ENCODE data around the gene GPD1.
A peak's percentile ranks its signal among the peaks of the same experiment; 100 is the strongest.

Gene GPD1

GRCh38 chr12:50107416-50108268 lies 3.8 kb downstream of the GPD1 start:
- ChIA-PET CTCF (interaction anchor here (1.3 to 19.2 kb wide), 7 partner anchors 8 to 141 kb away, joined by 3 to 296 read pairs (median 91); partner anchors contain the start of genes GPD1 and SMARCD1), POLR2A (no interaction called here)
- TF ChIP-seq CTCF (IDR thresholded peaks at IDR 0.05; ENCODE audit: control extremely low read depth, extremely low read depth, low read depth, missing control alignments) = no peak
- no peak for DNase-seq (ENCODE audit: extremely low spot score)

GRCh38 chr12:50109319-50109718 lies 5.5 kb downstream of the GPD1 start:
- ChIA-PET CTCF (interaction anchor here (2.5 to 19.2 kb wide), 10 partner anchors 10 to 143 kb away, joined by 11 to 296 read pairs (median 54); partner anchors contain the start of genes GPD1 and SMARCD1), POLR2A (no interaction called here)
- TF ChIP-seq CTCF (IDR thresholded peaks at IDR 0.05; ENCODE audit: control extremely low read depth, extremely low read depth, low read depth, missing control alignments) = no peak
- DNase-seq (ENCODE audit: extremely low spot score) = no peak

GRCh38 chr12:50110127-50110761 lies 6.4 kb downstream of the GPD1 start:
- TF ChIP-seq CTCF (IDR thresholded peaks at IDR 0.05; ENCODE audit: control extremely low read depth, extremely low read depth, low read depth, missing control alignments) = no peak
- ChIA-PET POLR2A (interaction anchor here (0.9 to 2.3 kb wide), 3 partner anchors 57 to 144 kb away, joined by 3 to 6 read pairs (median 6); partner anchors contain the start of gene CERS5), CTCF (interaction anchor here (1.0 to 19.2 kb wide), 26 partner anchors 11 to 395 kb away, joined by 3 to 296 read pairs (median 14); partner anchors contain the start of genes CERS5, DIP2B, GPD1 and LIMA1)
- peak; percentile 65 for DNase-seq (ENCODE audit: extremely low spot score)

- POLR2A ChIA-PET = interaction anchor here (0.7 to 2.3 kb wide), 7 partner anchors 10 to 143 kb away, joined by 3 to 12 read pairs (median 6); partner anchors contain the start of genes CERS5 and SMARCD1
- peak; percentile 40 for DNase-seq (ENCODE audit: extremely low spot score)
- no peak for TF ChIP-seq CTCF (IDR thresholded peaks at IDR 0.05; ENCODE audit: control extremely low read depth, extremely low read depth, low read depth, missing control alignments)
- CTCF ChIA-PET = interaction anchor here (1.0 to 19.2 kb wide), 33 partner anchors 11 to 394 kb away, joined by 3 to 296 read pairs (median 10); partner anchors contain the start of genes CERS5, DIP2B, GPD1 and LIMA1
These were observed 7.0 kb downstream of the GPD1 start for GRCh38 chr12:50110762-50111351.

- CTCF ChIA-PET = interaction anchor here (0.6 to 19.2 kb wide), 33 partner anchors 12 to 393 kb away, joined by 3 to 296 read pairs (median 9); partner anchors contain the start of genes CERS5, DIP2B, FAM186A and GPD1
- POLR2A ChIA-PET = interaction anchor here (0.7 to 2.3 kb wide), 8 partner anchors 9 to 110 kb away, joined by 3 to 16 read pairs (median 6); partner anchors contain the start of genes CERS5 and SMARCD1
- no peak for TF ChIP-seq CTCF (IDR thresholded peaks at IDR 0.05; ENCODE audit: control extremely low read depth, extremely low read depth, low read depth, missing control alignments)
- no peak for DNase-seq (ENCODE audit: extremely low spot score)
These were observed 7.5 kb downstream of the GPD1 start for GRCh38 chr12:50111395-50111692.

Measured in GM10248 (cell line).